ENCODE measurements around the gene DNAAF5.

The DNAAF5 gene

DNA sequence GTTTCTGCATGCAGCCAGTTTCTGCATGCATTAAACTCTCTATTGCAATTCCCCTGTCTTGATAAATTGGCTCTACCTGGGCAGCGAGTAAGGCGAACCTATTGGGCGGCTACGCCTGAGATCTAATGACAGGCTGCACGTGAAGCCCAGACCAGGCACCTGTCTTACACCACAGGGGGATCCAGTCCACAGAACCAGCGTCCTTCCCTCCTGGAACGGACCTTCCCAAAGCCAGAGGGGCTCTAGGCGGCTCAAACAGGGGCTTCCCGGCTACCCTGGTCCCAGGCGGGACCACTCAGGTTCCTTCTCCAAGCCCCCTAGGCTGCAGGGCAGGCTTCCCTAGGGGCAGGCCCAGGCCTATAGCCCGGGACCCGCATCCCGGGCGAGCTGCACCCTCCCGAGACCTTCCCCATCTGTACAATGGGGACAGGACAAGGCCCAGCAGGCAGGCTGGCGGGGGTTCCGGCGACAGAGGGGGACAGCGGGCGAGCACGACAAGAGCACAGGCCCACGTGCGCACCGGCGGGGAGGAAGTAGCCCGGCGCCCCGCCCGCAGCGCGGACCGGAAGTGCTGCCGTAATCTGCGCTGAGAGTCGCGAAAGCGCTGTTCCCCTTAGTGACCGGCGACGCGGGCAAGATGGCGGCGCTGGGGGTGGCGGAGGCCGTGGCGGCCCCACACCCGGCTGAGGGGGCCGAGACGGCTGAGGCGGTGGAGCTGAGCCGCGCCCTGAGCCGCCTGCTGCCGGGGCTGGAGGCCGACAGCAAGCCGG, at the start of gene DNAAF5:
DNAAF5 (plus strand) TSS at position 616 of the 770 bp plus-strand sequence; CDS start at position 638, 22 bp downstream.
- DNase-seq: peak; percentile 88 to 89

DNA sequence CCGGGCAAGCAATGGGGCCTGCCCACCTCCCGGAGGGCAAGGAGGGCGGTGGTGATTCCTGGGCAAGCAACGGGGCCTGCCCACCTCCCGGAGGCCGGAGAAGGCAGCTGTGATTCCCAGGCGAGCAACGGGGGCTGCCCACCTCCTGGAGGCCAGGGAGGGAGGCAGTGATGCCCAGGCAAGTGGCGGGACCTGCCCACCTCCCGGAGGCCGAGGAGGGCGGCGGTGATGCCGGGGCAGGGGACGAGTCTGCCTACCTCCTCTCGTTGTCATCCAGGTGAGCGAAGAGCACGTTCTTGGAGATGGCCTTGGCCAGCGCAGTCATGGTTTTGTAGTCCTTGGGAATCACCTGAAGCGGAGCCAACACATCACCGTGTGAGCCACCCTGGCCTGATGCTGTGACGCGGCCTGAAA, 49.5 kb upstream of the DNAAF5 start:
- DNase-seq: no peak

DNA sequence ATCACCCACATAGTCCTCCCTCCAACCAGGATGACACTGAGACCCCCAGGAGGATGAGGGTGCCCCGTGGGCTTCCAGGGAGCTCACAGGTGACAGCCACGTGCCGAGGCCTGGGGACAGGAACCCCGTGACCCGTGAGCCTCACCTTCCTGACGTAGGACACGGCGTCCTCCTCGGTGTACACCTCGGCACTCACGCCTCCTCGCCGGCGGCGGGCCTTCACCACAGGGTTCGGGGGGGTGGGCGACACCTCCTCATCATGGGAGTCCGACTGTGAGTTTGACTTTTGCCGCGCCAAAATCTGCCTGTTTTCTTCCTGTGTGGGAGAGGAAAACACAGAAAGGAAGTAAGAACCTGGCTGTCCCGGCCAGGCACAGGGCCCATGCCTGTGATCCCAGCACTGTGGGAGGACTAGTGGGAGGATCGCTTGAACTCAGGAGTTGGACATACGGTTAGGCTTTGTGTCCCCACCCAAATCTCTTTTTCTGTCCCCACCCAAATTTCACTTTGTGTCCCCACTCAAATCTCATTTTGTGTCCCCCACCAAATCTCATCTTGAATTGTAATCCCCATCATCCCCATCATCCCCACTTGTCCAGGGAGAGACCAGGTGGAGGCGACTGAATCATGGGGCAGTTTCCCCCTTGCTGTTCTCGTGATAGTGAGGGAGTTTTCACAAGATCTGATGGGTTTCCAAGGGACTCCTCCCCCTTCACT, 45.9 kb upstream of the DNAAF5 start:
- DNase-seq: no peak

DNA sequence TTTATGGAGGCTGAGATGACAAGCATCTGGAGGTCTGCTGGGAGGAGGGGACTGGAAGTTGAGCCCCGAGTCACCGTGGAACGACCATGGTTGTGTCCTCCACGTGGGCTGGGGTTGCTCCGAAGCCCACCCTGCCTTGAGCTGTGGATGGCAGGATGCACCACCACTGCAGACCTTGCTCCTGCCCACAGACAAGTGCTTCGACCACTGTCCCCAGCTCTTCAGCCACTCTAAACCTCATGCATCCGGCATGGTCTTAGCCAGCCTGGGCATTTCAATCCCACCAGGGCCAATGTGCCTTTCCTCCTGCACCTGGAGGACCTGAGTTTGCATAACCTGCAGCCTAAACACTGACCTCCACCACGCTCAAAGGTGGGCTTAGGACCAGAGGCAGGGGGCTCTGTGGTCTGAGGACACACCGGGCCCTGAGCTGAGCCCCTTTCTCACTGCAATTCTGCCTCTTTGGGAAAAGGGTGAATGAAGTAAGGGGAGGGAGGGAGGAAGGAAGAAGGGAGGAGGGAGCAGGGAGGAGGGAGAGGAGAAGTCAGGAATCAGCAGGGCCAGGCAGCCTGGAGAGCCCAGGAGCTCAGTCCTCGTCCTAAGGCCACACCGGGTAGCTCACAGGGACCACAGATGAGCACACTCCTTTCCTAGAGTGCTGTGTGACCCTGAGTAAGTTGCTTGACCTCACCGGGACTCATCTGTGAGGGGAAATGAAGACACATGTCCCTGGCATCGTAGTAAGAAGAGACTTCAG, 44.8 kb upstream of the DNAAF5 start:
- no peak for DNase-seq

DNA sequence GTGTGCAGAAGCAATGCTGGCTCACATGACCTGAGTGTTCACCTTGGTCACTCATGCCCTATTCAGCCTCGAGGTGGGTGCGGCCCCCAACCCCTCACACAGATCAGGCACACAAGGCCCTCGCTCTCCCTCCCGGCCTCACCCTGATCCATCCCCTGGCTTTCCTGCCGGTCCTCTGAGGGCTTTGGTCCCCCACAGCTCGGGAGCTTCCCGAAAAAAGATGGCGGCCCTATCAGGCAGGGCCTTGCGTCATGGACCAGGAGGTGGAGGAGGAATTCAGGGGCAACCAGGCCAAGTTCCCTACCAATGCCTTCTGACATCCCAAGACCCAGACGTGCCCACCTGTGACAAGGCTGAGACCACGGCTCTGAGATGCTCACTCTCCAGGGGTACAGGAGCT, 43.7 kb upstream of the DNAAF5 start:
- no peak for DNase-seq

DNA sequence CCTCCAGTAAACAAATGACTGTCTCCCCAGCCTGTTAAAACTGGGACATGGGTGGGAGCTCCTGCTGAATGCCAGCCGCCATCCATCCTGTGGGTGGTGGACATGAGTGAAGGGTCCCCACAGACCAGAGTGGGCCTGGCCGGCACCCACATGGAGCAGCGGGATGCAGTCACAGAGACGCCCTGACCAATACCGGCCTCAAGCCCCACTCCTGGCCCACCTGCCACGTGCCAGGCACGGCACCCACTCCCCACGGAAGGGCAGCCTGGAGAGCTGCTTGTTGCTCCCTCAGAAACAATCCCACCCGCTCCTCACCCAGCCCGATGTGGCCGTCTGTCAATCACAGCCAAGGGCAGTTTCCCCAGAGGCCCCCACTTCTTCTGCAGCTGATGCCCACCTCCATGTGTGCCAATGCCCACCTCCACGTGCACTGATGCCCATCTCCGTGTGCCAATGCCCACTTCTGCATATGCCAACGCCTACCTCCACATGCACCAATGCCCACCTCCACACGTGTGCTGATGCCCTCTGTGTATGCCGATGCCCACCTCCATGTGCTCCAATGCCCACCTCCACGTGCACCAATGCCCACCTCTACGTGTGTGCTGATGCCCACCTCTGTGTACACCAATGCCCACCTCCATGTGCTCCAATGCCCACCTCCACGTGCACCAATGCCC, 42.8 kb upstream of the DNAAF5 start:
- no peak for DNase-seq

DNA sequence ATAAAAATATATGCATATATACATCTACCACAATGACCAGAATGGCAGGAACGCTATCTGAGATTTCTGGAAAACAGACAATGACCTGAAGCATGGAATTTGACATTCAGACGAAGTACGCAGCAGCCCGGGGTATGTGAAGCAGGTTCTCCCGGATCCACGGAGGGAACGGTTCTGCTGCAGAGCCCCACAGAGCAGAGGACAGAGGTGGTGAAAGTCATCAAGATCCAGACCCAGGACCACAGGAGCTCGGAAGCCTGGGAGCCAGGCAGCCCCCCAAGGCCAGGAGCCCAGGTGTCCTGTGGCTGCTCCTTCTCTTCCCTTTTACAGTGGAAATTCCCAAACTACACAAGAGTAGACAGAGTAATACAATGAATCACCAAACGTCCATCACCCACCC, 42.1 kb upstream of the DNAAF5 start:
- no peak for DNase-seq

DNA sequence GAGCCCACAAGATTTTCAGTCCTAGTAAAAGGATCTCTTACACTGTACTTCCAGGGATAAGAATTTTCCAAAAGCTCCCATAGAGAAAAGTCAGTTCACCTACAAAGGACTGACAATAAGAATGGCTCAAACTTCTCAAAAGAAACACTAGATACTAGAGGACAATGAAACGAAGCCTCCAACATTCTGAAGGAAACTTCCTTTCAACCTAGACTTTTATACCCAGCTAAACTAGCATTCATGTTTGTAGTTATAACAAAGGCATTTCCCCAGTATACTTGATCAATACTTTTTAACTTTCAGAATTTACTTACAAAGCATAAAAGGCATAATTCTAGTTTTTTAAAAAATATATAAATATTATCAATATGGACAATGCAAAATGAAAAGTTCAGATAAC, 41.0 kb upstream of the DNAAF5 start:
- DNase-seq: no peak

DNA sequence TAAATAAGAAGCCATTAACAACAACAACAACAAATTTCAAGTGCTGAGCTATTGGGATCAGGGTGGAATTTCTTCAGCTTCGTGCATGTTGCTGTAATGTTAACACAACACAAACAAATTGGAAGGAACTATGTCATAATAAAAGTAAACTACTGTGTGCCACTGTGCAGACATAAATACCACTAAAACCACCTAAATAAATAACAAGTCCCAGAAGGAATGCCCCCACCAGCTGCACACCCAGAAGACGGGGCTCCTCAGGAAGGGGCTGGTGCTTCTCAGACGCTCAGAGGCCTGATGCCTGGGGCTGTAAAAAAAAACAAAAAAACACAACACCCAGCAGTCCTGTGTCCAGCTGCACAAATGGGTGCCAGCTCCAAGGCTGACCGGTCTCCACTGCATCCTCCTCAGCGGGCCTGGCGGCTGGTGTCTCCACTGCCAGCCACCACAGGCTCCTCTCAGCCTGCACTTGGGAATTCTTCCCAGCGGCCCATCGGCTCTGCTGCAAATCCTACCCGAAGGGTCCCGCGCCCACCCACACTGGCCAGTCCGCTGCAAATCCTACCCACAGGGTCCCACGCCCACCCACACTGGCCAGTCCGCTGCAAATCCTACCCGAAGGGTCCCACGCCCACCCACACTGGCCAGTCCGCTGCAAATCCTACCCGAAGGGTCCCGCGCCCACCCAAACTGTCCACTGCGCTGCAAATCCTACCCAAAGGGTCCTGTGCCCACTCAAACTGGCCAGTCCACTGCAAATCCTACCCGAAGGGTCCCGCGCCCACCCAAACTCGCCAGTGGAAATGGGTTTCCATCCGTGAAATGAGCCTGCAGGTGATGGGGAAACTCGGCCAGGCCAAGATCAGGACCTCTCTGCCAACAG, 35.8 kb upstream of the DNAAF5 start:
- no peak for DNase-seq

DNA sequence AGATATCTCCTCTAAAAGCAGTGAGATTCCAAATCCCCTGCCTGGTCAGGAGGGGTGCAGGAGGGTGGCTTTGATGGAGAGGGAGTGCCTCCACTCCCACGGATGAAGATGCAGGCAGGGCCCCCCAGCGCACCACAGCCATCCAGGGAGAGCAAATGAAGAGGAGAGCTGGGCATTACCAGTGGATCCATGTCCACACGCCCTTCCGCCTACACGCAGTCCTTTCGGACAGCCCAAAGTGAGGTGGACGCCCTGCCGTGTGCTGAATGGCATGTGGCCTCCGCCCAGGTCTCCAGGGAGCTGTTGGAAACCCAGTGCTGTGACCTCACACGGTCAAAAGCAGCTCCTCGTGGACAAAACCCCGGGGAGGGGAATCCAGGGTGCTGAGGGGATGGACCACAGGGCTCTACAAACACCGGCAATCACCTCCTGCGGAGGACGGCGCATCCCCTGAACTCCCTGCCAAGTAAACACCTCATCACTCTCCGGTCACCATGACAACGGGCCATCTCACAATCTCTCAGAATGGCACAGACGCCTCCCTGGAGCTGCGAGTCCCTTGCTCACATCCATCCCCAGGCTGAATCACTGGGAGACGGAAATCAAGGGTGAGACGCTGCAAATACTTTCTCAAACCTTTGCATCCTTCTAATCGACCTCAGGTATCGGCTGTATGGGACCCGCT, 35.0 kb upstream of the DNAAF5 start:
- no peak for DNase-seq

DNA sequence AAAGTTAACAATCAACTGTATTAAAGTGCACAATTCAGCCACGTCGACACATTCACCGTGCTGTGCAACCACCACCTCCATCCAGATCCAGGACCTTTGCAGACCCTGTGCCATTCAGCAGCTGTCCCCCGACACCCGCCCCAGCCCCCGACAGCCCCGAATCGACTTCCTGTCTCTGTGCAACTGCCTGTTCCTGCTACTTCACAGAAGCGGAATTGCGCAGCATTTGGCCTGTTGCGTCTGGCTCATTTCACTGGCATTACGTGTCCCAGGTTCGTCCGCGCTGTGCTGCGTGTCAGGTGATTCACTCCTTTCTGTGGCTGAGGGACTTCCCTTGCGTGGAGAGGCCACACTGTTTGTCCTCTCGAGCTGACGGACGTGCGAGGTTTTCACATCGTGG, 33.2 kb upstream of the DNAAF5 start:
- no peak for DNase-seq

DNA sequence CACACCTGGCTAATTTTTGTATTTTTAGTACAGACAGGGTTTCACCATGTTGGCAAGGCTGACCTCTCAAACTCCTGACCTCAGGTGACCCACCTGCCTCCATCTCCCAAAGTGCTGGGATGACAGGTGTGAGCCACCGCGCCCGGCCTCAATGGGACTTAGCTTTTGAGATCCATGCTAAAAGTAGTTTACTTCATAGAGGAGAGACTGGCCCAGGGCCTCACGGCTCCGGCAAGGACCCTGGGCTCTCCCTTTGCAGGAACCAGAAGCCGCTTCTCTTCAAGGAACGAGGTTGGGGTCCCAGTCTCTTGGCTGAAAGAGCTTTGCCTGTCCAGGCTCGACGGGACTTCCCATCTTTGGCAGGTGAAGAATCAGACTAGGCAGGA, 30.1 kb upstream of the DNAAF5 start:
- DNase-seq: no peak

DNA sequence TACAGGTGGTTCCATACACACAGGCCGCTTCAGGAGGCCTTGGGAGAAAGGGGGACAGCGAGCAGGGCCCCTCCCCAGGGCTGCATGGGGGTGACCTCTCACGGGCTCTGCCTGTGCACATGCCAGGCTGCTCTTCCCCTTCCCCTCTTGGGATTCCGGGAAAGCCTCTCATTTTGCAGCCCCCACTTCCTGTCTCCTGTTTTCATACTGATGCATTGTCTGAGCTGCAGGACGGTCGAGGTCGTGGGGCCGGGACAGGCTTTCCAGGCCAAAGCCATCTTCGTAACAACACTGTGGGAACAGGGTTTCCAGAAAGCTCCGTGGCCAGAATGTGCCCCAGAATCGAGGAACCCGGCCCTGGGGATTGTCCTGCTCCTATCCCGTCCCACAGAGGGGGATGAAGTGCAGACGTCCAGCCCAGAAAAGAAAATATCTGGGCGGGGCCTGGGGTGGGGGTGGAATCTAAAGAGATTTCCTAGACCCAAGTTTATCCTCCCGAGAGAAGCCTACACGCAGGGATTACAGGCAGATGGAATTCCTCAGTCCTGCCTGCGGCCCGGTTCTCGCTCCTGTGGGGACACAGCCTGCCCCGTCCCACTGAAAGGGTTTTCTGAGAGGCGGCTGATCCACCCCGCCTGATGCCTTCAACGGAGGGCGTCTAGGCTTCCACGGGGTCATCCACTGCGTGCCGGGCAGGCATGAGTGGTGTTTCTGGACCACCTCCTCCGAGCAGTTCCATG, 29.5 kb upstream of the DNAAF5 start:
- no peak for DNase-seq

DNA sequence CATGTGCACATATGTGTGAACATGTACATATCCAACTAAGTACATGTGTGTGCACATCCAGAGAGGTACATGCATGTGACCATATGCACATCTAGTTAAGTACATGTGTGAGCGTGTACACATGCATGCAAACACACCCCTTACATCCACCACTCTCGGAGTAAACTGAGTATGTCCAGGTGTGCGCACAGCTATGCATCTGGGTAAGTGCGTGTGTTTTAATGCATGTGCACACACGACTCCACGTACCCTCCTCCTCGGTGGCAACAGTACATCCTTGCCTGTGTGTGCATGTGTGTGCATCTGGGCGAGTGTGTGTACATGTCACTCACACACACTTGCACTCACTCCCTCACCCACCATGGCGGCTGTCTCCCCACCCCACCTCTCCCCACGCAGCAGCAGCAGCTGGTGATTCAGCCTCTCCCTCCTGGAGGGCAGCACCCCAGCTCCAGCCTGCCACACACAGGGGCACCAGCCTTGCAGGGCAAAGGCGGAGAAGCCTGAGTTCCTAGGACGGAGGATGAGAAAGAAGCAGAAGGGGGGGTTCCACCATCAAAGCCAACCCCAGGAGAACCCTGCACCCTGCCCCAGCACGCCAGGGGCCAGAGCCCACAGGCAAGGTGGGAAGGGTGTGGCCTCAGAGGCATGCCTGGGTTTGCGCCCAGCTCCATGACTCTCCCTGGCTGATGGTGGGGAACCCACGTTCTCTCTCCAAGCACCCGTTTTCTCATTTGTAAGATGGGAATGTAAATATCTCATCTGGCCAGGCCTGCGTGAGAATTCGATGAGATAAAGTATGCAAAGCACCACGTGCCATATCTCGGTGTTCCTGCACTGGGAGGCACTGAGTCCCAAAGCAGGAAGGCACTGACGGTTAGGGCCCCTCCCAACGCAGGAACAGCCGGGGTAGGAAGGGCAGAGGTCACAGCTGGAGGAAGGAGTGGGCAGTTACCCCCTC, 27.7 kb upstream of the DNAAF5 start:
- no peak for DNase-seq

DNA sequence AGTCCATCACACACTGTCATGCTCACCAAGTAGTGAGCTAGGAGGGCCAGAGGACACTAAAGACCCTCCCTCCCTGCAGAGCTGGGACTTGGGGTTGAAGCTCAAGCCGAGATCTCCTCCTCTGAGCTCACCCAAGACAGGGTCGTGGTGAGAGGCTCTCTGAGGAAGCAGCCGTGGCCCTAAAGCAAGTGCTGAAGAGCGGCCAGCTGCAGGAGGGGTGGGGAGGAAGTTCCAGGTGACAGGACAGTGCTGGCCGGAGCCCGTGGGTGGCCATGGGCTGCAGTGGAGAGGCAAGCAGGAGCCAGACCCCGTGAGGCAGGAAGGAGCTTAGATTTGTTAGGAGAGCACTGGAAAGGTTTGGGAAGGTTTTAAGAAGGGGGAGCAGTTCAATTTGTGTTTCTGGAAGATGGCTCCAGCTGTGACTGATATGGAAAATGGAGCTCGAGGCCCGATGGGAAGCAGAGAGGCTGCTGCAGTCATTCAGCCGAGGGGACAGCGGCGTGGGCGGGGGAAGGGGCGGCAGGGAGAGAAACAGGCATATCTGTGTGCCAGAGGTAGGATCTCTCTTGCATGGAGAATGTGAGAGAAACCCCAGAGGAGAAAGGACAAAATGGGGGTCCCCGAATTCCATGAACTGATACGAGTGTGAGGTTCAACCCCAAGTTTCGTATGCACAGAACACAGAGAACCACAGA, 26.9 kb upstream of the DNAAF5 start:
- DNase-seq: no peak

DNA sequence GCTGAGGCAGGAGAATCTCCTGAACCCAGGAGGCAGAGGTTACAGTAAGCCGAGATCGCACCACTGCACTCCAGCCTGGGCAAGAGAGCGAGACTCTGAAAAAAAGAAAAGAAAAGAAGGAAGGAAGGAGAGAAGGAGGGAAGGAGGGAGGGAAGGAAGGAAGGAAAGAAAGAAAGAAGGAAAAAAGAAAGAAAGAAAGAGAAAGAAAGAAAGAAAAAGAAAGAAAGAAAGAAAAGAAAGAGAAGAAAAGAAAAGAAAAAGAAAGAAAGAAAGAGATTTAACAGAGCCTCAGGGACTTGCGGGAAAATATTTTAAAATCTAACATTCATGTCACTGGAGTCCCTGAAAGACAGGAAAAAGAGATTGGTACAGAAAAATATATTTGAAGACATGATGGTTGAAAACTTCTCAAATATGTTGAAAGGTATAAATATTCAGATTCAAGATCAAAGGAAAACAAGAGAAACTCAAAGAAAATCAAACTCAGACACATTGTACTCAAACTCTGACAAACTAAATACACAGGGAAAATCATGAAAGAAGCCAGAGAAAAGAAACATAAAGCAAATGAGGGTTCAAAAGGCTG, 25.3 kb upstream of the DNAAF5 start:
- no peak for DNase-seq

DNA sequence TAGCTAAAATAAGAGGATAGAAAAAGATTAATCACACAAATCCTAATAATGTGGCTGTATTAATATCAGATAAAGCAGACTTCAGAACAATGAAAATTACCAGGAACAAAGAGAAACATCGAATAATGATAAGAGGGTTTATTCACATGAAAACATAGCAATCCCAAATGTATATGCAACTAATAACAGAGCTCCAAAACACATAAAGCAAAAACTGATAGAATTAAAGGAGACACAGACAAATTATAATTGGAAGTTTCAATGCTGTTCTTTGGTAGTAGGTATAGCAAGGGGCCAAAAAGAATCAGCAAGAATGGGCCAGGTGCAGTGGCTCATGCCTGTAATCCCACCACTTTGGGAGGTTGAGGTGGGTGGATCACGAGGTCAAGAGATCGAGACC, 23.4 kb upstream of the DNAAF5 start:
- DNase-seq: no peak

DNA sequence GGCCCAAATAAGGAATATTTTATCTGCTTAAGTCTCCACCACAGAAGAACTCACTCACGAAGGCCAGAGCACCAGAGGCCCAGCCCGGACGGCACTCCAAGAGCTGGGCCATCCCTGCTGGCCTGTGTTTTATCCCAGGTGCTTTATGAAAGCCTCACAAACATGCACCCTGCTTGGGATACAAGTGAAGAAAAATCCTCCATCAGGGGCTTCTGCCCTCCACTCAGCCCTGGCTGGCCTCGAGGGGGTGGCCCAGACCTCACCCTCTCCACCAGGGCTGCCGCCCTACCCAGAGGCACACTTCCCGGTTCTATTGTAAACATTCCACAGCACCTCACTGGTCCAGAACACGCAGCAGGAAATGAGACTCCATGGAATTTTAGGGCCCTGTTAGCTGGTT, 19.8 kb upstream of the DNAAF5 start:
- no peak for DNase-seq
